Peyer's patch (tissue), 4 donors: Measurements from ENCODE around the gene CFAP58.

Source experiments
- POLR2A ChIP-seq, 2 donors: fragments of 450-650 bp; IDR thresholded peaks; one replicate each; pipeline ENCODE4 v1.5.1; 2017; ENCODE audit warnings: antibody characterized with exemption in 2 of 2, mild to moderate bottlenecking in 2 of 2, moderate library complexity in 2 of 2
- TF ChIP-seq, protein P1 (sequence below), 6 experiments: fragments of 450-650 bp in 4 of 6; fragments of 200-600 bp in 2 of 6; sonication (generic) in 1 of 6; IDR thresholded peaks; one replicate each; pipeline ENCODE4 v1.5.1; 2017 to 2019; ENCODE audit warnings: antibody characterized with exemption in 6 of 6, mild to moderate bottlenecking in 3 of 6, moderate library complexity in 1 of 6

DNA sequence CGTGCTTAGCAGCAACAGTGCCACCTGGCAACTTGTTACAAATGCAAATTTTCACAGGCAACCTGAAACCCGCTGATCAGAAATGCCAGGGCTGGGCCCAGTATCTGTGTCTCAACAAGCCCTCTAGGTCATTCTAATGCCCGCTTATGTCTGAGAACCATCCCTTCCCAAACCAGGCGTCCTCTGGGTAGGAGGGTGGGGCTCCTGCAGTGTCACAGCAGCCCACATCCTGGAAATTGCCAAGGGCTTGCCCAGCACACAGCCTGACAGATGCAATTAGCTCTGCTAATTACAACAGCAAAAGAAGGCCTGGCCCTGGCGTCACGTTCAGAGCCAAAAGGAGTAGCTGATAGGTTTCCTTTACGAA lies 31.2 kb upstream of the CFAP58 start:
- no peak for TF ChIP-seq POLR2A (IDR thresholded peaks at IDR 0.05)
- TF ChIP-seq, protein P1, sequence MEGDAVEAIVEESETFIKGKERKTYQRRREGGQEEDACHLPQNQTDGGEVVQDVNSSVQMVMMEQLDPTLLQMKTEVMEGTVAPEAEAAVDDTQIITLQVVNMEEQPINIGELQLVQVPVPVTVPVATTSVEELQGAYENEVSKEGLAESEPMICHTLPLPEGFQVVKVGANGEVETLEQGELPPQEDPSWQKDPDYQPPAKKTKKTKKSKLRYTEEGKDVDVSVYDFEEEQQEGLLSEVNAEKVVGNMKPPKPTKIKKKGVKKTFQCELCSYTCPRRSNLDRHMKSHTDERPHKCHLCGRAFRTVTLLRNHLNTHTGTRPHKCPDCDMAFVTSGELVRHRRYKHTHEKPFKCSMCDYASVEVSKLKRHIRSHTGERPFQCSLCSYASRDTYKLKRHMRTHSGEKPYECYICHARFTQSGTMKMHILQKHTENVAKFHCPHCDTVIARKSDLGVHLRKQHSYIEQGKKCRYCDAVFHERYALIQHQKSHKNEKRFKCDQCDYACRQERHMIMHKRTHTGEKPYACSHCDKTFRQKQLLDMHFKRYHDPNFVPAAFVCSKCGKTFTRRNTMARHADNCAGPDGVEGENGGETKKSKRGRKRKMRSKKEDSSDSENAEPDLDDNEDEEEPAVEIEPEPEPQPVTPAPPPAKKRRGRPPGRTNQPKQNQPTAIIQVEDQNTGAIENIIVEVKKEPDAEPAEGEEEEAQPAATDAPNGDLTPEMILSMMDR (IDR thresholded peaks at IDR 0.05), result no peak
